Colon (tissue), 2 donors: ENCODE results near the gene LRRC75A.
"Not testable (repeated sequence)": the region's sequence is repeated elsewhere in the genome, so short reads cannot be mapped to it uniquely, and the experiment has no call there.

Experiments
- FAIRE-seq: peaks from 2 replicates; lab custom pipeline; 2012; peaks lifted over from hg19 to GRCh38; lab: Jason Lieb, UNC
- donor health status: control.
- donor health status: control.

LRRC75A gene

GRCh38 chr17:16491703-16492612, at the start of gene LRRC75A:
TSS of gene LRRC75A (minus strand) at chr17:16492193. CDS start at chr17:16491990, 203 bp downstream.
- no peak for FAIRE-seq

GRCh38 chr17:16537130-16537458, 45.1 kb upstream of the LRRC75A start:
- FAIRE-seq = no peak

- FAIRE-seq = no peak
These were observed 42.2 kb upstream of the LRRC75A start for GRCh38 chr17:16534236-16534635.

- no peak for FAIRE-seq
These were observed 37.9 kb upstream of the LRRC75A start for GRCh38 chr17:16529906-16530305.

- no peak for FAIRE-seq
These were observed 35.3 kb upstream of the LRRC75A start for GRCh38 chr17:16527298-16527697.

- FAIRE-seq = not testable (repeated sequence)
These were observed 33.6 kb upstream of the LRRC75A start for GRCh38 chr17:16525556-16525955.

- no peak for FAIRE-seq
These were observed 29.2 kb upstream of the LRRC75A start for GRCh38 chr17:16521070-16521727.

GRCh38 chr17:16519021-16519420, 27.0 kb upstream of the LRRC75A start:
- FAIRE-seq = no peak

- FAIRE-seq = no peak
These were observed 25.5 kb upstream of the LRRC75A start for GRCh38 chr17:16517477-16517876.

GRCh38 chr17:16516594-16517051, 24.6 kb upstream of the LRRC75A start:
- no peak for FAIRE-seq

- FAIRE-seq = no peak
These were observed 23.9 kb upstream of the LRRC75A start for GRCh38 chr17:16515933-16516332.

GRCh38 chr17:16513873-16514272, 21.9 kb upstream of the LRRC75A start:
- no peak for FAIRE-seq

GRCh38 chr17:16512011-16512410, 20.0 kb upstream of the LRRC75A start:
- no peak for FAIRE-seq

- FAIRE-seq = no peak
These were observed 19.6 kb upstream of the LRRC75A start for GRCh38 chr17:16511593-16511992.

GRCh38 chr17:16507918-16508533, 16.0 kb upstream of the LRRC75A start:
- FAIRE-seq = no peak

- FAIRE-seq = no peak
These were observed 14.2 kb upstream of the LRRC75A start for GRCh38 chr17:16506188-16506587.

GRCh38 chr17:16504984-16505383, 13.0 kb upstream of the LRRC75A start:
- no peak for FAIRE-seq

GRCh38 chr17:16496820-16497489, 5.0 kb upstream of the LRRC75A start:
- FAIRE-seq = no peak

- FAIRE-seq = no peak
These were observed 4.2 kb upstream of the LRRC75A start for GRCh38 chr17:16495980-16496819.

- FAIRE-seq = no peak
These were observed 3.6 kb upstream of the LRRC75A start for GRCh38 chr17:16495561-16495960.

- no peak for FAIRE-seq
These were observed 2.1 kb upstream of the LRRC75A start for GRCh38 chr17:16494059-16494458.
